KOPT-K1 (cell line): Measurements from ENCODE around the gene BRI3BP.
"Not testable (repeated sequence)": the region's sequence is repeated elsewhere in the genome, so short reads cannot be mapped to it uniquely, and the experiment has no call there.

Source experiments
- H3K27ac ChIP-seq: fragments of 200-600 bp; sonication (generic); 2 replicates; pipeline ENCODE4 v1.5.1; 2016; ENCODE audit warnings: antibody characterized with exemption, mild to moderate bottlenecking, low read depth, low read length; ENCODE audit not compliant: poor library complexity, severe bottlenecking
- H3K36me3 ChIP-seq: fragments of 200-600 bp; sonication (generic); 2 replicates; pipeline ENCODE4 v1.5.1; 2017; ENCODE audit warnings: antibody characterized with exemption, mild to moderate bottlenecking, low read length, moderate library complexity; ENCODE audit not compliant: insufficient read depth
- H3K9me3 ChIP-seq: fragments of 200-600 bp; sonication (generic); 2 replicates; pipeline ENCODE4 v1.5.1; 2017; ENCODE audit warnings: antibody characterized with exemption, low read length, mild to moderate bottlenecking; ENCODE audit not compliant: insufficient read depth, poor library complexity, severe bottlenecking

Gene BRI3BP

GRCh38 chr12:125024949-125025563 lies 31.6 kb downstream of the BRI3BP start:
- peaks cover 96% of the 10 kb centered on the region for H3K36me3 ChIP-seq
- H3K27ac ChIP-seq, result no peak overlapping the region
- H3K9me3 ChIP-seq, result no peaks in the 10 kb centered on the region

GRCh38 chr12:125025606-125026235 lies 32.3 kb downstream of the BRI3BP start:
- Histone ChIP-seq H3K27ac (no peak overlapping the region), H3K36me3 (peaks cover 96% of the 10 kb centered on the region), H3K9me3 (no peaks in the 10 kb centered on the region)

- H3K27ac ChIP-seq, result no peak overlapping the region
- no peaks in the 10 kb centered on the region for H3K9me3 ChIP-seq
- peaks cover 89% of the 10 kb centered on the region for H3K36me3 ChIP-seq
Observed at GRCh38 chr12:125028106-125028505, 34.7 kb downstream of the BRI3BP start.

- Histone ChIP-seq H3K36me3 (peaks cover 73% of the 10 kb centered on the region), H3K27ac (no peak overlapping the region), H3K9me3 (peaks cover 6% of the 10 kb centered on the region)
Observed at GRCh38 chr12:125029761-125030358, 36.4 kb downstream of the BRI3BP start.

GRCh38 chr12:125031471-125031870 lies 38.0 kb downstream of the BRI3BP start:
- H3K36me3 ChIP-seq, result peaks cover 57% of the 10 kb centered on the region
- H3K27ac ChIP-seq, H3K9me3 ChIP-seq: not testable (repeated sequence)

GRCh38 chr12:125032466-125033152 lies 39.2 kb downstream of the BRI3BP start:
- H3K27ac ChIP-seq, result no peak overlapping the region
- peaks cover 46% of the 10 kb centered on the region for H3K36me3 ChIP-seq
- H3K9me3 ChIP-seq, result peaks cover 7% of the 10 kb centered on the region

- Histone ChIP-seq H3K36me3 (peaks cover 41% of the 10 kb centered on the region), H3K27ac (no peak overlapping the region), H3K9me3 (peaks cover 7% of the 10 kb centered on the region)
Observed at GRCh38 chr12:125033288-125033687, 39.8 kb downstream of the BRI3BP start.

GRCh38 chr12:125038976-125039625 lies 45.7 kb downstream of the BRI3BP start:
- Histone ChIP-seq H3K27ac (no peak overlapping the region), H3K9me3 (peaks cover 7% of the 10 kb centered on the region), H3K36me3 (no peaks in the 10 kb centered on the region)

- H3K36me3 ChIP-seq, result no peaks in the 10 kb centered on the region
- H3K27ac ChIP-seq, result peak overlapping the region; percentile 41
- H3K9me3 ChIP-seq, result no peaks in the 10 kb centered on the region
Observed at GRCh38 chr12:125049093-125049458, 55.6 kb downstream of the BRI3BP start.

GRCh38 chr12:125050446-125050845 lies 57.0 kb downstream of the BRI3BP start:
- no peaks in the 10 kb centered on the region for H3K9me3 ChIP-seq
- H3K27ac ChIP-seq, result no peak overlapping the region
- H3K36me3 ChIP-seq, result no peaks in the 10 kb centered on the region

GRCh38 chr12:125050868-125051267 lies 57.4 kb downstream of the BRI3BP start:
- Histone ChIP-seq H3K9me3 (no peaks in the 10 kb centered on the region), H3K36me3 (no peaks in the 10 kb centered on the region), H3K27ac (no peak overlapping the region)

- no peaks in the 10 kb centered on the region for H3K9me3 ChIP-seq
- H3K27ac ChIP-seq, result no peak overlapping the region
- no peaks in the 10 kb centered on the region for H3K36me3 ChIP-seq
Observed at GRCh38 chr12:125053821-125054220, 60.4 kb downstream of the BRI3BP start.

GRCh38 chr12:125055591-125055990 lies 62.1 kb downstream of the BRI3BP start:
- Histone ChIP-seq H3K9me3 (no peaks in the 10 kb centered on the region), H3K27ac (no peak overlapping the region), H3K36me3 (no peaks in the 10 kb centered on the region)

- no peak overlapping the region for H3K27ac ChIP-seq
- peaks cover 6% of the 10 kb centered on the region for H3K9me3 ChIP-seq
- no peaks in the 10 kb centered on the region for H3K36me3 ChIP-seq
Observed at GRCh38 chr12:125056306-125056705, 62.9 kb downstream of the BRI3BP start.

GRCh38 chr12:125057708-125058107 lies 64.3 kb downstream of the BRI3BP start:
- no peaks in the 10 kb centered on the region for H3K36me3 ChIP-seq
- no peak overlapping the region for H3K27ac ChIP-seq
- H3K9me3 ChIP-seq, result peaks cover 6% of the 10 kb centered on the region
